ENCODE data around the gene AFTPH. TPM values are rescaled to one million over a fixed set of nuclear protein-coding genes. Genes with fewer than 3 reads are reported as not detected.

The AFTPH gene
- total RNA-seq, 1 experiment from 2014 or later, result 18.8 TPM

- Histone ChIP-seq H3K9me3 (ENCODE audit: low read depth, low read length, poor library complexity, severe bottlenecking) (no peaks in the 10 kb centered on the region), H3K36me3 (ENCODE audit: insufficient read depth, low read length, poor library complexity, severe bottlenecking) (no peaks in the 10 kb centered on the region), H3K4me1 (ENCODE audit: insufficient read depth, low read length, poor library complexity, severe bottlenecking) (no peaks in the 10 kb centered on the region), H3K27me3 (replicated peaks; ENCODE audit: insufficient read depth, low read depth, low read length, poor library complexity) (no peaks in the 10 kb centered on the region), H3K27ac (ENCODE audit: low read depth, low read length, poor library complexity, severe bottlenecking) (no peak overlapping the region), H3K4me3 (ENCODE audit: low read depth, low read length, poor library complexity, severe bottlenecking) (no peak overlapping the region)
- BruUV-seq (replicated peaks), result no TSS peak
- no peak for TF ChIP-seq CTCF (conservative IDR thresholded peaks at IDR 0.05; ENCODE audit: low read depth, low read length)
- no peak for TF ChIP-seq EZH2 (IDR thresholded peaks at IDR 0.05; ENCODE audit: borderline replicate concordance, low read depth, low read length, poor library complexity, severe bottlenecking)
- intact Hi-C loops (cut with micrococcal nuclease; ENCODE audit: unreplicated experiment), result no loop called here
- ChIA-PET POLR2A (ENCODE audit: low non-redundant PET) (no interaction called here), CTCF (no interaction called here)
- DNase-seq (ENCODE audit: low spot score), result no peak
These were observed 77.1 kb downstream of the AFTPH start for GRCh38 chr2:64601034-64601754.

GRCh38 chr2:64601785-64602391 is 77.8 kb downstream of the AFTPH start:
- Histone ChIP-seq H3K9me3 (ENCODE audit: low read depth, low read length, poor library complexity, severe bottlenecking) (no peaks in the 10 kb centered on the region), H3K36me3 (ENCODE audit: insufficient read depth, low read length, poor library complexity, severe bottlenecking) (no peaks in the 10 kb centered on the region), H3K27me3 (replicated peaks; ENCODE audit: insufficient read depth, low read depth, low read length, poor library complexity) (no peaks in the 10 kb centered on the region), H3K4me3 (ENCODE audit: low read depth, low read length, poor library complexity, severe bottlenecking) (no peak overlapping the region), H3K27ac (ENCODE audit: low read depth, low read length, poor library complexity, severe bottlenecking) (no peak overlapping the region), H3K4me1 (ENCODE audit: insufficient read depth, low read length, poor library complexity, severe bottlenecking) (no peaks in the 10 kb centered on the region)
- TF ChIP-seq EZH2 (IDR thresholded peaks at IDR 0.05; ENCODE audit: borderline replicate concordance, low read depth, low read length, poor library complexity, severe bottlenecking) (no peak), CTCF (conservative IDR thresholded peaks at IDR 0.05; ENCODE audit: low read depth, low read length) (no peak)
- intact Hi-C loops (cut with micrococcal nuclease; ENCODE audit: unreplicated experiment), result no loop called here
- ChIA-PET POLR2A (ENCODE audit: low non-redundant PET) (no interaction called here), CTCF (no interaction called here)
- no peak for DNase-seq (ENCODE audit: low spot score)
- no TSS peak for BruUV-seq (replicated peaks)

- H3K9me3 ChIP-seq (ENCODE audit: low read depth, low read length, poor library complexity, severe bottlenecking), result no peaks in the 10 kb centered on the region
- no TSS peak for BruUV-seq (replicated peaks)
- H3K4me1 ChIP-seq (ENCODE audit: insufficient read depth, low read length, poor library complexity, severe bottlenecking), result no peaks in the 10 kb centered on the region
- no peak for TF ChIP-seq EZH2 (IDR thresholded peaks at IDR 0.05; ENCODE audit: borderline replicate concordance, low read depth, low read length, poor library complexity, severe bottlenecking)
- no peak for TF ChIP-seq CTCF (conservative IDR thresholded peaks at IDR 0.05; ENCODE audit: low read depth, low read length)
- ChIA-PET CTCF (no interaction called here), POLR2A (ENCODE audit: low non-redundant PET) (no interaction called here)
- no peak for DNase-seq (ENCODE audit: low spot score)
- intact Hi-C loops (cut with micrococcal nuclease; ENCODE audit: unreplicated experiment), result no loop called here
- no peaks in the 10 kb centered on the region for H3K36me3 ChIP-seq (ENCODE audit: insufficient read depth, low read length, poor library complexity, severe bottlenecking)
- H3K27me3 ChIP-seq (replicated peaks; ENCODE audit: insufficient read depth, low read depth, low read length, poor library complexity), result no peaks in the 10 kb centered on the region
- H3K27ac ChIP-seq (ENCODE audit: low read depth, low read length, poor library complexity, severe bottlenecking), result no peak overlapping the region
- H3K4me3 ChIP-seq (ENCODE audit: low read depth, low read length, poor library complexity, severe bottlenecking), result no peak overlapping the region
These were observed 78.3 kb downstream of the AFTPH start for GRCh38 chr2:64602436-64602835.
